Activated CD4-positive, alpha-beta T cell treated with anti-CD3 and anti-CD28 coated beads, Interleukin-2, amount 50 U/mL, for 24 hours (primary cell): Measurements from ENCODE around the gene UNC5C.

Source experiments
- DNase-seq, 2 donors: peaks; one replicate each; pipeline ENCODE4 v3.0.0-alpha.2; 2020; ENCODE audit warnings: low read depth in 1 of 2, low spot score in 1 of 2

UNC5C gene

GRCh38 chr4:95409127-95409526 is 139.6 kb downstream of the UNC5C start:
- DNase-seq, result no peak

DNA sequence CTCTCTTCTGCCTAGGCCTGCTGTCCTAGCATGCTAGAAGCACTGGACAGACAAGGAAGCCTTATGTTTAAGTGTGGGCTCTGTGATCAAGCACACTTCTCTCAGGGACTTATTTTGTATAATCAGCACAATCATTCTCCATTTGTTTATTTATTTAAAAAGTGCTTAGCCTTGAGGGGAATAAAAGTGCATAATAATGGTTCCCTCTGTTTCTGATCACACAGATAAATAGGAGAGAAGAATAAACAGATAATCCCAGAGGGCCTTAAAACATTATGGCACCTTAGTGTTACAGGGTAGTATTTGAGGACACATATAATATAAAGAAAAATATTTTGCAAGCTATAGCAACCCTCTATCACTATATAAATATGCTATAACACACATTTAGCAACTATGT is 146.5 kb downstream of the UNC5C start:
- no peak for DNase-seq

- no peak for DNase-seq
These were observed 150.6 kb downstream of the UNC5C start for GRCh38 chr4:95398217-95398616.

- no peak for DNase-seq
These were observed 153.9 kb downstream of the UNC5C start for GRCh38 chr4:95394752-95395306.

GRCh38 chr4:95393821-95394220 is 155.0 kb downstream of the UNC5C start:
- no peak for DNase-seq

DNA sequence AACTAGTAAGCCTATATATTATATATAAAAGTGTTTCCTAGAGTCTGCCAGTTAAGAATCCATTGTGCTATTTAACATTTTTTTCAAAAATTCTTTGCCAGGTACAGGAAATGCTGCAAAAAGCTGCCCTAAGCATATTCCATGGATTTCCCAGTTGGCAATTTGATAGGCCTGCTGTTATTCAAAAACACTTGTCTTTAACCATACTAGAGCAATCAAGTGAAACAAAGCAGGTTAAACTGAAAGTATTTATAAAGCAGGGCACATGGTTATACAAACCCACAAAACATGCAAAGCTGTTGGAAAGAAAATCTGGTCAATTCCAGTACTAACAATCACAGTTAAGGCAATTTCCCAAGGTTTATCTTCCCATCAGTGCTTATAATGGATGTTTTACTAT is 159.9 kb downstream of the UNC5C start:
- DNase-seq, result no peak

DNA sequence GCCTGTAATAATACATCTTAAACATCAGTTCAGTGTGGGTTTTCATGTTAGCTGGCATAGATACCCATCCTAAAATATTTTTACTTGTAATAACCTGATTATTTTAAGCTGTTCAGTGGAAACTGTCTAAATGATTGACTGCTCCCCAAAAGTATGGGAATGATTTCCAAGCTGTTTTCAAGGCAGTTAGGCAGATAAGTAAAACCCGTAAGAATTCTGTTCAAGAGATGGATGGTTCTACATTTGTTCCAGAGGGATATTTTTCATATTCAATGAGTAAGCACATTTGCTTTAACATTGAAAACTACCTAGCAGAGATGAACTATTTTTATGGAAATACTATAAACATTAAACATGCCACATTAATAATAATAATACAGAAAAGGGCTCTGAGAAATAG is 161.1 kb downstream of the UNC5C start:
- DNase-seq, result no peak

GRCh38 chr4:95386410-95386809 is 162.4 kb downstream of the UNC5C start:
- DNase-seq, result no peak

GRCh38 chr4:95381843-95382580 is 166.8 kb downstream of the UNC5C start:
- no peak for DNase-seq

- no peak for DNase-seq
These were observed 169.1 kb downstream of the UNC5C start for GRCh38 chr4:95379633-95380032.

GRCh38 chr4:95377366-95377900 is 171.3 kb downstream of the UNC5C start:
- no peak for DNase-seq

- DNase-seq, result no peak
These were observed 177.1 kb downstream of the UNC5C start for GRCh38 chr4:95371476-95372224.

- DNase-seq, result no peak
These were observed 180.9 kb downstream of the UNC5C start for GRCh38 chr4:95367824-95368223.

GRCh38 chr4:95363966-95364365 is 184.8 kb downstream of the UNC5C start:
- DNase-seq, result no peak

DNA sequence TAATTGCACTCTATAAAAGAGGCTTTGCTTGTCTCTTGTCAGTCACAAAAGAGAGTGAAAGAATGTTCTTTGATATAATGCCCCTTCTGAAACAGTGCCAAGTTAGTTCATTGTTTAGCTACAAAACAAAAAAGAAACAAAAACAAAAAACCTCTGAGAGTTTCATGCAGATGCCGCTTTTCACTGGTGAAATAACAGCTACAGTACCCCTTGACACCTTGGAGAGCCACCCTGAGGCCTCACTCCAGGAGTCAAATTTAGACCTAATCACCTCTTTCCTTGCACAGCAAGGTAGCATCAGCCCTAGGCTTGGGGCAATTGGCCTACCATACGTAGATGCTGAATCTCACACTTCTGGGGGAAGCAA is 185.2 kb downstream of the UNC5C start:
- no peak for DNase-seq

DNA sequence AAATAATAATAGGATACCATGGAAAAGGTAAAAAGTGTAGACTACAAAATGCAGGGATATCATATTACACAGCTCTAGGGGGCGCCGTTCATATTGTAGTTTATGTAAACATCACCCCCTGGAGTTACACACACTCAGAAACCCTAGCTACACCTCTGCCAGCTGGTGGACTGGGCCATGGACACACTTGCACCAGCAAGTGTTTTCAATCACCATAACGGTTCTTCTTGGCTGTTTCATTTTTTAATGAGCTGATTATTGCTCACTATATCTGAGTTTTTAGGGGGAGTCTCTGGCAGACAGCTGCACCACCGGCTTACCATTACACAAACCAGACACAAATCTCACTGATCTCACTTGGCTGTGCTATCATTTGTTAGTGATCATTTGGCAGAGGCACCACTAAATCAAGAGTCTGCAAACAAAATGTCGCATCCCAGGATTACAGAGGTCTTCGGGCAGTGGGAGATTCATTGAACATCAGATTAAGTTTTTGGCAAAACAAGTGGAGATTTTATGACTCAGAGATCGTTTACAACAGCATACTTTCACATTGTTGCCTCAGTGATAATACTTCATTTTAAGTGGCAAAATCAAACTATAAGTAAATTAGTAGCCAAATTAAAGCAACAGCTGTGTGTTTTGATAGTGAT is 185.7 kb downstream of the UNC5C start:
- DNase-seq, result no peak

DNA sequence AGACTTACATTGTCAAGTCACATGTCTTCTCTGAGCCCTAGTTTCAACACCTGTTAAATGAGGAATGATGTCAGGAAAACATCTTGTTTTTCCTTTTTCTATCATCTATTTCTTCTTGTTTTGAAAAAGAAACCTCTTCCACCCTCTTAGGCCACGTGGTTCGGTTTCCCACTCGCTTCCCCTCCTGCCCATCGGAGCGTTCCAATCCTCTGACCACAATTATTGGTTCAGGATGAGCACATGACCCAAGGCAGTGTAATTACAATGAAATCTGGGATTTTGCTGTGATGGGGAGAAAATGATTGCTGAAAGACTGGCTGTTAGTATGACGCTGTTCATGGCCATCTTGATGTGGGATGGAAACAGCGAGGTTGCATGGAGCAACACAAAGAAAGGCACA is 186.7 kb downstream of the UNC5C start:
- DNase-seq, result no peak

DNA sequence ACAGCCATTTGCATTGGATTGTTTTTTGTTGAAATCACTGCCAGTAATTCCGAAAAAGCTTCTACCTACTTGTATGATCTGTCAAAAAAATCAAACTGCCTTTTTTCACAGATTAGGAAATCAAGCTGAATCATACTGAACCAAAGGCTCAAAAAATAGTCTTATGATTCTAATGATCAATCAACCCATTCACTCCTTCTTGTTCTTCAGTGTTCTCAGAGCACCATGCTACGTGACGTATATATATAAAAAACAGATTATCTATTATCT is 187.1 kb downstream of the UNC5C start:
- DNase-seq, result no peak

DNA sequence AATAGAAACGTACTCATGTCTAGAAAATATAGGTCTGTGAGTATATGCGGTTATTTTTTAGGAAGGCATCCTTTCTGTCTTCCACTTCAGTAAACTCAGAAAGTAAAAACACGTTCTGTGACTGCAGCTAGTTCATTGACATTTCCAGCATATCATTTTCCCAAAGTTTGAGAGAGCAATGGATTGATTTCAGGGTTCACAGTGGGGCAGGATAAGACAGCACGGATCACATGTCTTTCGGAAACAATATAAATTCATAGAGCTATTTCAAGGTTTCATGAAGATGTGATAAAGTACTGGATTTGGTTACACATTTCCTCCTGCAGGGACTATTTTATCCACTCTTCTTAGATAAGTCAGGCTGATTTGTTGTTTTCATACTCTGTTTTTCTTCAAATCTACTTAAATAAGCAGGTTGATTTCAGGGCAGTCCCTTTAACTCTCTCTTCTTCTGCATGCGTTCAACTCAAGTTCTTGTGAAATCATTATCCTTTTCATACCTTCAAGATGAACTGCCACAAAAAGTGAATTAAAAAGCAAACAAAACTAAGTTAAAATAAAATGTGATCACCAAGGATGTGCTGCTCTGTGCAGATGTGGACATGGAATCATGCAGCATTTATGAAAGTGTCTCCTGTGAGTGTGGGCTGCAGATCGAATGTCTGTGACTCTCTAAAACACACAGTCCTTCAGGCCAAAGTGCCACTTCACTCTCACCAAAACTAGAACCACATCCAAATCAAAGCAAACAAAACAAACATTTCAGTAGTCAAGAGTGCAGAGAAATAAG is 187.7 kb downstream of the UNC5C start:
- DNase-seq, result no peak

- DNase-seq, result no peak
These were observed 188.4 kb downstream of the UNC5C start for GRCh38 chr4:95360256-95360903.

- no peak for DNase-seq
These were observed 190.4 kb downstream of the UNC5C start for GRCh38 chr4:95358421-95358820.
